Fibroblast of the aortic adventitia (primary cell): ENCODE results near the gene RBMS3. TPM values are rescaled to one million over a fixed set of nuclear protein-coding genes. Genes with fewer than 3 reads are reported as not detected.

Source experiments
- DNase-seq: peaks from one replicate; pipeline ENCODE4 v3.0.0-alpha.2; 2010; ENCODE audit warnings: low read depth
- H3K4me3 ChIP-seq: 2 replicates; pipeline ENCODE4 v1.5.1; 2011; ENCODE audit warnings: low read depth, mild to moderate bottlenecking, control low read depth, low read length, moderate library complexity
- total RNA-seq: library from RNA; depleted of rRNA; stranded (reverse); fragments of >200 nt; gene quantifications from 2 replicates; pipeline ENCODE4 v1.2.3, GENCODE V29; 2012; ENCODE audit warnings: low replicate concordance
- TF ChIP-seq, protein P1 (sequence below): IDR thresholded peaks from 2 replicates; pipeline ENCODE4 v1.5.1; 2011; ENCODE audit warnings: mild to moderate bottlenecking, low read length, control low read depth, inconsistent platforms; ENCODE audit not compliant: insufficient read depth

RBMS3 gene
- total RNA-seq, 1 donor = 84.1 TPM

DNA sequence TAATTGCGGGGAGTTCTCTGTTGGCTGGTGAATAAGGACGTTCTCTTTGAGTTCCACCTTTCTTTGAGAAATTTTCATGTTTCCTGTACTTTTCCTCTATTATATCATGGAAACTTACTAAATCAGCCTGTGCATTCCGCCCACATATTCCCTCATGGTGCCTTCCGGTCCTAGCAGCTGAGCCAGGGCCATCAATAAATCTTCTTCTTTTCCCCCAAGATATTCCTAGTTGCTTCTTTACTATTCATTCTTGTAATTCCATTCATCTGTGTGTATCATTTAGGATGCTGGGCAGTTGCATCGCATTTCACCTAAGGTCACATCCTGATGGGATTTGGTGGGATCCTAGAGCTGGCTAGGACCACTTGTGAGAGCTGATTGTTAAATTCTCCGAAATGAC, 139.2 kb downstream of the RBMS3 start:
- no peak overlapping the region for H3K4me3 ChIP-seq
- TF ChIP-seq, protein P1, sequence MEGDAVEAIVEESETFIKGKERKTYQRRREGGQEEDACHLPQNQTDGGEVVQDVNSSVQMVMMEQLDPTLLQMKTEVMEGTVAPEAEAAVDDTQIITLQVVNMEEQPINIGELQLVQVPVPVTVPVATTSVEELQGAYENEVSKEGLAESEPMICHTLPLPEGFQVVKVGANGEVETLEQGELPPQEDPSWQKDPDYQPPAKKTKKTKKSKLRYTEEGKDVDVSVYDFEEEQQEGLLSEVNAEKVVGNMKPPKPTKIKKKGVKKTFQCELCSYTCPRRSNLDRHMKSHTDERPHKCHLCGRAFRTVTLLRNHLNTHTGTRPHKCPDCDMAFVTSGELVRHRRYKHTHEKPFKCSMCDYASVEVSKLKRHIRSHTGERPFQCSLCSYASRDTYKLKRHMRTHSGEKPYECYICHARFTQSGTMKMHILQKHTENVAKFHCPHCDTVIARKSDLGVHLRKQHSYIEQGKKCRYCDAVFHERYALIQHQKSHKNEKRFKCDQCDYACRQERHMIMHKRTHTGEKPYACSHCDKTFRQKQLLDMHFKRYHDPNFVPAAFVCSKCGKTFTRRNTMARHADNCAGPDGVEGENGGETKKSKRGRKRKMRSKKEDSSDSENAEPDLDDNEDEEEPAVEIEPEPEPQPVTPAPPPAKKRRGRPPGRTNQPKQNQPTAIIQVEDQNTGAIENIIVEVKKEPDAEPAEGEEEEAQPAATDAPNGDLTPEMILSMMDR = no peak
- no peak for DNase-seq

DNA sequence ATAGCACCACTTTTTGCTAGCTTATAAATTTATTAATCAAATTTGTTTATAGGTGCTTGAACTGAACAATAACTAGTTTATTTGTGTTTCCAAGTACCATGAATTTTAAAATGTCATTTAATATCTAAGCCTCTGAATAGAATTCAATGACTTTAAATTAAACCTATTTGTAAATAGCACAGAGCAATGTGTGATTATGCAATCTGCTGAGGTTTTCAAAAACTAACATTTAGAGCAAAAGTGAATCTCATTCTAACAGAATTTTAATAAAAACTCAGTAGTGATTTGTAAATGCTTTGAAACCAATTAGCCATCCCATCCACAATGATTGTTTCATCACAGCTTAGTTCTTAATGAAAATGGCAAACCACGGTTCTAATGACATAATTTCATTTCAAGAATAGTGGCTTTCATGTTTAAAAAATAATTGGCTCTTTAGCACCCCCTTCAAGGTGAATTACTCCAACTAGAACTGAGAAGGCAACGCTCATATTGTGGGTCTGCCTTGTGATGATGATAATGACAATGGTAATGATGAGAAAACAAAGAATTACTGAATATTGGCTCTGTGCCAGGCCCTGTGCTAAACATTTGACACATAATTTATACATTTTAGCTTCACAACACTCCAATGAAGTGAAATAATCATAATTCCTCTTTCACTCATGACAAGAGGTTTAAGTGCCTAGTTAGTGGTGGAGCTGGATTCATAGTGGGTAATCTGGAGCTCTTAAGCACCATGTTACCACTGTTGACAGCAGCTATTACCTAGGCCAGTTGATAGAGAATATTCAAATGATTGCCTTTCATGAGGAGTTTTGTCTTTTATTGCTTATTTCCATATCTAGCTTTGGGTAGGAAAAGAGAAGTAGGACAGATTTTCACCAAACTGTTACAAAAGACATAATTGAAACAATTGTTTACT, 145.7 kb downstream of the RBMS3 start:
- TF ChIP-seq, protein P1 = no peak
- no peak for DNase-seq
- H3K4me3 ChIP-seq = no peak overlapping the region

DNA sequence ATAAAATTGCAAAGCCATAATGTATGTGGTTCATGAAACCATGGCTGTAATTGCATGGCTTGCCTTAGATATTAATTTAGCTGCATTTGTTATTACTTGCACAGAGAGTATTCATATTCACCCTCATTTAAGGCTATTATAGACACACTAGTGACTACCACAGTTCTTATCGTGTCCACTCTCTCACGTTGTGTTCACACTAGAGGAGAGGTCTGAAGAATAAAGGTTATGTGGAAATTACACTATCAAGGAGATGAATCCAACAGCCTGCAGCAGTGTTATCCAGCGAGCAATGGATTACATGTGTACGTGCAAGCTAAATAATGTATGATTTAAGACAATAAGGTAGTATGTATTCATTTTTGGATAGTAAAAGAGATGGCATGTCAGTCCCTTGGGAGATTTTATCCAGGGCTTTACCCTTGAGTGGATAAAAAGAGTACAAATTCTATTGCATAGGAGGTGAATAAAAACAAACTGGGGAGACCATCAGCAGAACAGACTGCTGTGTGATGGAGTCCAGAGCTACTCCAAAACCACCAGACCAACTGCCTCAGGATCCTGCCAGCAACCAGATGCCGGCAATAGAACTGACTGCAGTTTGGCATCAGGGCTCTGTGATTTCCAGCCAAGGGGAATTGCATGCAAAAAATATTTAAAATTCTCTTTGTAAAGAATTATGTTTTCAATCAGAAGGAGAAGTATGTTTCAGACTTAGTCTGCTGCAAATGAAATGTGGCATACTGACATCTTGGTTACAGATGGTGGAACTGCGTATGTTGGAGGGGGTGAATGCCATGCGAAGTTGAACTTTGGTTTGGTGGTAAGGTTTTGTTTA, 146.6 kb downstream of the RBMS3 start:
- TF ChIP-seq, protein P1 = no peak
- peak; percentile 92 for DNase-seq
- no peak overlapping the region for H3K4me3 ChIP-seq

DNA sequence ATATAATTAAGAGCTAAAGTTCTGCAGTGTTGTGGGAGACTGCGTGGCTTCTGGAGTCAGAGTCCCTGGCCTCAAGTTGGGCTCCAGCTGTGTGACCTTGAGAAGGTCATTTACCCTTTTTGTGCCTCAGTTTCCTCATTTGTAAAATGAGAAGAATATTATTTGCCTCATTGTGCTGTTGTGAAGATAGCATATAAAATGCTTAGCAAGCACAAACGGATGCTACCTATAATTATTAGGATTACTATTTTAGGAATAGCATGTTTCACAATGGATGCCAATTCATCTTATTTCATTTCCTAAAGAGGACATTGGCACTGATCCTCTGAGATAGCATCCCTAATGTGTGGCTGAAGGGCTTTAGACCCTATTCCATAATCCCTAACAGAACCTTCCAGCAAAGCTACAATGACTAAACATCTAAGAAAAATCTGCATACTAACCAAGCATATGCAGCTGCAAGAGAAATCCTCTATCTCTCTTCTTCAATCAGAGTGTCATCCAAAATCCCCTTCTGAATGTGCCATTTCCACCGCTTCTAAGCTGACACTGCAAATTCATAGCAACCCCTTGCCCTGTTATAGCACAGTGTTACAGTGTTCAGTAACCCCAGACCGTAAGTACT, 148.3 kb downstream of the RBMS3 start:
- TF ChIP-seq, protein P1 = no peak
- DNase-seq = no peak
- H3K4me3 ChIP-seq = no peak overlapping the region

DNA sequence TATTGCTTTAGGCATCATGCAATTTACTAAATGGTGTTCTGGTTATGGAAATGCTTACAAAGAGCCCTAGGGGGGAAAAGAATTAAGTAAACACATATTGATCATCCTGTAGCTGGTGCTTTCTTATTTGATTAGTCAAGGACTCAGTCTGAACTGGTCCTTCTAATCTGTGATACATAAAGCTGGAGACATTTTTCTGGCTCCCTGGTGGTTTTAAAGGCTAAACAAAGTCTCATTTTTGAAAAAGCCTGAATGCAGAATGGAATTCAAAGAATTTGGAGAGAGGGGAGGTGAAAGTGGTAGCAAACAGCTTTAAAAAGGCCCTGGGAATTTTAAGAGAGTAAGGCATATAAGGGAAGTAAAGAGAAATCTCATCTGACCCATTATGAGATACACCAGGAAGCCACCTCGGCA, 149.7 kb downstream of the RBMS3 start:
- DNase-seq = peak; percentile 81
- TF ChIP-seq, protein P1 = no peak

DNA sequence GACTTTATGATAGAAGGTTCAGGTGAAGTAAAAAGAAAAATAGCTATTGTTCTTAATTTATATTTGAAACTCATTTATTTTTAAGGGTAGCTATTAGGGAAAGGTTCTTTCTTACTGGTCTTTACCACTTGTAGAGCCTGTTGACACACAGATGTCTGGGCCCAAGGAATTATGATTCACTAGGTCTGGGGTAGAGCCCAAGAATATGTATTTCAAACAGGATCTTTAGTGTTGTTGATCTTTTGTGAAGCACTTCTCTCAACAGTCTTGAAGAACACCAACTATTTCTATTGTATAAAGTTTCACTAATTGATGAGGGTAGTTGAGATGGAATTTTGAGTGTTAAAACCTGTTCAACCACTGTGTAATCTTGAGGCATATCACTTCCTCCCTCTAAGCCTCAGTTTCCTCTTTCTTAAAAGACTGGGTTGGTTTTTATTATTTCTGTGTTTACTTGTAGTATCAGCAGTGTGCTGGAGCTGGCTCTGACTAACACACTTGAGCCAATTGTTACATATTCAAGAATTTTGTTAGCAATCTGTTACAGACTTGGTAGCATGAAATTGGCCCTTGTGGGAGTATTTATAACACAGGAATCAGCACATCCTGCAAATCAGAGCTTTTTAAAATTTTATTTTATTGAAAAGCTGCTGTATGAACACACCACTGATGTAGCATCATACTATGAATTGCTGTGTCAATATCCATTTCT, 155.9 kb downstream of the RBMS3 start:
- H3K4me3 ChIP-seq = no peak overlapping the region
- peak; percentile 36 for DNase-seq

More for the DNA sequence above, 149.7 kb downstream of the RBMS3 start:
- no peak overlapping the region for H3K4me3 ChIP-seq

More for the DNA sequence above, 155.9 kb downstream of the RBMS3 start:
- TF ChIP-seq, protein P1 = no peak
